Renal cortex interstitium (tissue), 15 donors: Measurements from ENCODE around the gene RIMOC1. TPM values are rescaled to one million over a fixed set of nuclear protein-coding genes. Genes with fewer than 3 reads are reported as not detected.

Experiments used
- DNase-seq, 11 donors: peaks; one replicate each; pipeline ENCODE4 v3.0.0-alpha.2; 2013; ENCODE audit warnings: low read depth in 9 of 11, low spot score in 4 of 11; ENCODE audit errors: extremely low read depth in 1 of 11
- long read RNA-seq, 16 experiments: transcript quantifications; one replicate each; lab custom pipeline, GENCODE V29; 2026
- polyA plus RNA-seq, 3 donors: library from polyadenylated mRNA; unstranded; fragments of 120-200 nt; gene quantifications; one replicate each; pipeline ENCODE4 v1.2.1, GENCODE V29; 2013; ENCODE audit not compliant: insufficient read length in 3 of 3

Gene RIMOC1, protein sequence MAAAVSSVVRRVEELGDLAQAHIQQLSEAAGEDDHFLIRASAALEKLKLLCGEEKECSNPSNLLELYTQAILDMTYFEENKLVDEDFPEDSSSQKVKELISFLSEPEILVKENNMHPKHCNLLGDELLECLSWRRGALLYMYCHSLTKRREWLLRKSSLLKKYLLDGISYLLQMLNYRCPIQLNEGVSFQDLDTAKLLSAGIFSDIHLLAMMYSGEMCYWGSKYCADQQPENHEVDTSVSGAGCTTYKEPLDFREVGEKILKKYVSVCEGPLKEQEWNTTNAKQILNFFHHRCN
- polyA plus RNA-seq = 10 to 100 TPM; 29.8 to 36.1 (median 33.8) TPM
- long read RNA-seq, donor 1, full-length matches to known transcripts = 3 of 3 reads
- long read RNA-seq, donor 1, partial matches to known transcripts = 0 of 3 reads
- long read RNA-seq, donor 1, other reads (novel, unspliced or antisense) = 0 of 3 reads
- long read RNA-seq, donor 2, full-length matches to known transcripts = 6 of 6 reads
- long read RNA-seq, donor 2, partial matches to known transcripts = 0 of 6 reads
- long read RNA-seq, donor 2, other reads (novel, unspliced or antisense) = 0 of 6 reads
- long read RNA-seq, donor 3, full-length matches to known transcripts = 9 of 9 reads
- long read RNA-seq, donor 3, partial matches to known transcripts = 0 of 9 reads
- long read RNA-seq, donor 3, other reads (novel, unspliced or antisense) = 0 of 9 reads
- long read RNA-seq, donor 4, full-length matches to known transcripts = 4 of 4 reads
- long read RNA-seq, donor 4, partial matches to known transcripts = 0 of 4 reads
- long read RNA-seq, donor 4, other reads (novel, unspliced or antisense) = 0 of 4 reads
- long read RNA-seq, donor 5 = 0 reads
- long read RNA-seq, donor 6, full-length matches to known transcripts = 7 of 7 reads
- long read RNA-seq, donor 6, partial matches to known transcripts = 0 of 7 reads
- long read RNA-seq, donor 6, other reads (novel, unspliced or antisense) = 0 of 7 reads
- long read RNA-seq, donor 7, full-length matches to known transcripts = 10 of 10 reads
- long read RNA-seq, donor 7, partial matches to known transcripts = 0 of 10 reads
- long read RNA-seq, donor 7, other reads (novel, unspliced or antisense) = 0 of 10 reads
- long read RNA-seq, donor 8 = 0 reads
- long read RNA-seq, donor 9, full-length matches to known transcripts = 3 of 3 reads
- long read RNA-seq, donor 9, partial matches to known transcripts = 0 of 3 reads
- long read RNA-seq, donor 9, other reads (novel, unspliced or antisense) = 0 of 3 reads
- long read RNA-seq, donor 10, full-length matches to known transcripts = 7 of 7 reads
- long read RNA-seq, donor 10, partial matches to known transcripts = 0 of 7 reads
- long read RNA-seq, donor 10, other reads (novel, unspliced or antisense) = 0 of 7 reads
- long read RNA-seq, donor 11, full-length matches to known transcripts = 13 of 64 reads
- long read RNA-seq, donor 11, partial matches to known transcripts = 51 of 64 reads
- long read RNA-seq, donor 11, other reads (novel, unspliced or antisense) = 0 of 64 reads
- long read RNA-seq, donor 12, full-length matches to known transcripts = 1 of 1 reads
- long read RNA-seq, donor 12, partial matches to known transcripts = 0 of 1 reads
- long read RNA-seq, donor 12, other reads (novel, unspliced or antisense) = 0 of 1 reads
- long read RNA-seq, donor 13 = 0 reads
- long read RNA-seq, donor 14, full-length matches to known transcripts = 3 of 3 reads
- long read RNA-seq, donor 14, partial matches to known transcripts = 0 of 3 reads
- long read RNA-seq, donor 14, other reads (novel, unspliced or antisense) = 0 of 3 reads
- long read RNA-seq, donor 15, full-length matches to known transcripts = 7 of 17 reads
- long read RNA-seq, donor 15, partial matches to known transcripts = 10 of 17 reads
- long read RNA-seq, donor 15, other reads (novel, unspliced or antisense) = 0 of 17 reads
- long read RNA-seq, donor 16, full-length matches to known transcripts = 15 of 75 reads
- long read RNA-seq, donor 16, partial matches to known transcripts = 60 of 75 reads
- long read RNA-seq, donor 16, other reads (novel, unspliced or antisense) = 0 of 75 reads

DNA sequence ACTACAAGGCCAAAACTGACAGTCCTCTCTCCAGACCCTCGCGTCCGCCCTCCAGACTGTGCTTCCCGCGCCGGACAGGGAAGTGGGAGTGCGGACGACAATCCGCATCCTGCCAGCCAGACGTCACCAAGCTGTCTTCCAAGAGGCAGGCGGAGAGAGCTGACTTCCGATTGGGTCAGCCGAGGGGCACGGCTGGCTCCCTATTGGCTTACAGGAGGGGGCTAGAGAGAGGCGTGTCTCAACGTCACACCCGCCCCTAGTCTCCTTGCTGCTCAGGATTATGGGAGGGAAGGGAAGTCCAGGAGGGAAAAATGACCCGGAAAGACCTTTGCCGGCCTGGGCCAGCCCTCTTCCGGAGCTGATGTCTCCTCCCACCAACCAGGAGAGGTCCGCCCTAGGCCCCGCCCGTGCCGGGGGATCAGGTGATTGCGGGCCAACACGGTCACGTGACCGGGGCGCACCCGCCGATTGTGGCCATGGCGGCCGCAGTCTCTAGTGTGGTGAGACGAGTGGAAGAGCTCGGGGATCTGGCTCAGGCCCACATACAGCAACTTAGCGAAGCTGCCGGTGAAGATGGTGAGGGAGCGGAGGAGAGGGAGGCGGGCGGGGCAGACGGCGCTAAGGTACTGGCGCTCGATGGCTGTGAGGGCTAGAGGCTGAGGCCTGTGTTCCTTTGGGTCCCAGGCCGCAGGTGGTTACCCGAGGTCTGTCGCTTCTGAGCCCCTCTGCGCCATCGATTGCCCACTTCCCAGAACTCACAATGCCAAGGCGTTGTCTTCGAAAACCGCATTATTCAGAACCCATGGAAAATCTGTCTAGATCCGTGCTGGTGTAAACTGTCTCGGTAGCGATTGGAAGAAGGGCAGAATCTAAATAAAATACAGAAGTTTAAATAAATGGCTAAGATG is at the start of gene RIMOC1:
Gene RIMOC1, plus strand, starts transcription at position 453 of the 908 bp plus-strand sequence. Its CDS starts 24 bp downstream, at position 477.
- peak; percentile 96 to 99 (median 99) for DNase-seq

DNA sequence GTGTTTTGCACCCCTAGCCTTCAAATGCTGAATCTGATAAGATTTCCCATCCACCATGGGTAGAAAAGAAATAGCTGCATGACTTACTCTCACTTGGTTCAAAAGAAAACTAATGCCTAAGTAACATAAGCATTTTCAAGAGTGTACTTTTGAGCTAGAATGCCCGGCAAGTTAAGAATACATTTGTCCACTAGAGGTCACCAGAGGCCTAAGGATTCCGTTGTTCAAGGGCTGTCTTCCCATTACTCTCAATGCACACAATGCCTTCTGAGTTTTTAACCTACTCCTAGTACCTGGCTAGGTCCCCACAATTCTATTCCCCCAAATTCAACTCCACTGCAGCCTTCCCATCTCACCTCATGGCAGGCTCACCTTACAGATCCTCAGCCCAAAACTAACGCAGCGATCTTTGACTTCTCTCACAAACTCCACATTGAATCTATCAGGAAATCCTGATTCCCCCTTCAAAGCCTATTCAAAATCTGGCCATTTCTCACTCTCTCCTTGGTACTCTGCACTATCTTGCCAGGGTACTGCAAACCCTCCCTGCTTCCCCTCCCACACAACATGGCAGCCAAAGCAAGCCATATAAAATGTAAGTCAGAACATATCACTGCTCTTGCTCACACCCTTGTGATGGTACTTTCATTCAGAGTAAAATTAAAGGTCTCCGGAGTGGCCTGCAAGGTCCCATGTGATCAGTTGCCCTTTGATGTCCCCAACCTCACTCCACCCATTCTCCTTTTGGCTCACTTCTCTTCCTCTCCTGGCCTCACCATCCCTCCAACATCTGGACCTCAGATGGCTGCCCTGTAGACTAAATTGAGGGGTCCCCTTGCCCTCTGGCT is 47.3 kb upstream of the RIMOC1 start:
- peak in 6 of 11 donors; percentile 56 to 81 (median 64) for DNase-seq

DNA sequence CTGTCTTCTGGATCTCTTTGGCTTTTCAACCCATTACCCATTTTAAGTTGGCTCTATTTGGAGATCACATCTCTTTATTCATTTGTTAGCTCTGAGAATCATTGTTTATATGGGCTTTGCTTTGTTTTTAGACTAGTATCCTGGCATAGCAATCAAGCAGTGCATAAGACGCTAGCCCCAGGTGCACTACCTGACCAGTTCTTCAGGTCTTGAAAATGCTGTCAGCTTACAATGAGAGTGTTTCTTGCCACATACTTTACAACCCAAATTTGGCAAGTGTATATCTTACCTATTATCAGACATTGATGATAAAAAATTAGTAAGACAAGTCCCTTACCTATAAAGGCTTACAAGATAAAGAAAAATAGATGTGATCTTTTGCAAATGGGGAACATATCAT is 46.2 kb upstream of the RIMOC1 start:
- no peak for DNase-seq

DNA sequence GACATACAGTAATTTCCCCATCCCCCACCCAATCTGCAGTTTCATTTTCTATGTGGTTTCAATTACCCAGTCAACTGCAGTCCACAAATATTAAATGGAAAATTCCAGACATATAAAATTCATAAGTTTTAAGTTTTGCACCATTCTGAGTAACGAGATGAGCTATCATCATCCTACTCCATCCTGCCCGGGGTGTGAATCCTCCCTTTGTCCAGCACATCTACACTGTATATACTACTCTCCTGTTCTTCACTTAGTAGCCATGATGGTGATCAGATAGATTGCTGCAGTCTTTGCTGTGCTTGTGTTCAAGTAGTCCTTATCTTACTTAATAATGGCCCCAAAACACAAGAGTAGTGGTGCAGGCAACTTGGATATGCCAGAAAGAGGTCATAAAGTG is 45.3 kb upstream of the RIMOC1 start:
- no peak for DNase-seq

DNA sequence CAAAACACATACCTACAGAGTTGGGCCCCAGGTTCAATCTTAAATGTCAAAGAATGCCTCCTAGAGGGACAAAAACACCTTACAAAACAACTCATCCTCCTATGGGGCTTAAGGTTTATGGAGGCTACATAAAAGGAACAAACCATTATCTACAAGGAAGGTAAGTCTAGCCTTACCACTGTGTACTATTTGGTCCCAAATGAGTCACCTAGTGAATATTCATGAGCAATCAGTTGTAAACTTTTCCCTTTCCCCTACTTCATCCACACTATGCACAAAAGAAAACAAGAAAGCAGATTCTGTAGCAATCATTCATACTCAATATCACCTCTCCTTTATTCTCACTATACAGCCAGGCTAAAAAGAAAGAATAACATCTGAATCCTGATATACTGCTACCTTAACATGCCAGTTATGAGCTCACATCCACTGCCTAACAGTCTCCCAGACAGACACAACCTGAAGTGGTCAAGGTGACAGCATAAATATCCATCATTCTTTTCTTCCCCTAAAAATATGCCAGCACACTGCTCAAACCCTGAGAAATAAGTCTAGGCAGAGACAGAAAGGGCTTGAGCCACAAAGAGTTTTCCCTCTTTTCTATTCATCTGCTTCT is 40.2 kb upstream of the RIMOC1 start:
- no peak for DNase-seq

DNA sequence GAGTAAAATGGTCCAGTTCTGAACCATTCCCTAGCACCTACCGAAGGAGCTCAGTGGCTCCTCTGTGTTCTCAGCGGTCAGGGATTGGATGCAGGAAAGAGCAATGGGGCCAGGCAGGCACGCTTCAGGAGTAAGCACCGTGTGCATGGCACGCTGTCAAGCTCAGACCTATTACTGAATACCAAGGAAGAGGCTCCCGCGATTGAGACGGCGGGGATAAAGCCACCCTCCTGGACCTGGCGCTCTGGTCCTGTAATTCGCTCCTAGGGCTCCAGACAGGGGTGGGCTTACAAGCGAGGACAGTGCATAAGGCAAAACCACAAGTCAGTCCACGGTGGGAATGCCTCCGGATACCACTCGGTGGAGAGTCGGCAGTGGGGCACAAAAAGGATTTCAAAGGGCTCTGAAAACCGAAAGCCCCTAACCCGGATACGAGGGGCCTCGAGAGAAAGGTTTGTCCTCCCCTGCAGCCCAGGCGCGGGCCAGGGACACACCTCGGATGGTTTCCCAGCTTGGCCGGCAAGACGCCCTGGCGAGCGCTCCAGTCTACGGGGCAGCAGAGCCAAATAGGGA is 34.9 kb upstream of the RIMOC1 start:
- DNase-seq = peak in 3 of 11 donors; percentile 20 to 26 (median 24)

DNA sequence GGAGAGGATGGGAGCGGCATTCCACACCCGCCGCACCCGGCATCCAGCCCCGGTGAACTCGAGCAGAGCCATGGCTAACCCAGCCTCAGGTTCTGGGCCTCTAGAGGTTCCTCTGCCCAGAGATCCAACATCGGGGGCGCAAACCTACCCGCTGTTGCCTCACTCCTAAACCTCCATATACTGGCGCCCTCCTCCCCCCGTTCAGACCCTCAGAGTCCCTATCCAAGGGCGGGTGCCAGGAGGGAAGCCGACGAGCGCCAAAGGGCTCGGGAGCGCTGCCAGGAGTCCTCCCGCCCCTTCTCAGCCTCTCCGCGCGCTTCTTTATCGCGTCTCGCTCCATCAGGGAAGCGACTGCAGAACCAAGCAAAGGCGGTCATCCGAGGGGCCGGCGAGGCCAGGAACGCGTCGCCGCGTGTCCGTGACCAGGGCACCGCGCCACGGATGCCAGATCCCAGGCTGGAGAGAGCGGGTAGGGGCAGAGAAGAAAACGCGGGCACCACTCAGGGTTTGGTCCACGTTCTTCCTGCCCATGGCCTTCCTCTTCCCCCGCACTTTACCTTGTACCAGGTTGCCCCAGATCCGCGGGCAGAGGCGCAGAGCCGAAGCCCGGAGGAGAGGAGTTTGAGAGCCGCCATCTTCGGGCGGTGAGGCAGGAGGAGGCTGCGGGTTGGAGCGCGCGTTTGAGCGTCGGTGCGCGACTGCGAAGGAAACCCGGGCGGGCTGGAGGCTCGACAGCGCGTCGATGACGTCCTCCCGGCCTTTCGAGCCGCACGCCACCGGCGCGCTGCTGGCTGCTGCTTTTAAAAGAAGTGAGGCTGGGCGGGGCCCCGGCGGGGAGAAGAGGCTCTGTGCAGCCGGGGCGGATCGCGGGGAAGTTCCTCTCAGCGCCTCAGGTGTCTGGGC is 34.2 kb upstream of the RIMOC1 start, which contains the start of gene OXCT1:
Gene OXCT1, minus strand, starts transcription at position 702 of the 903 bp plus-strand sequence. Its CDS starts 67 bp downstream, at position 635.
- peak in 8 of 11 donors; percentile 62 to 76 (median 68) for DNase-seq

DNA sequence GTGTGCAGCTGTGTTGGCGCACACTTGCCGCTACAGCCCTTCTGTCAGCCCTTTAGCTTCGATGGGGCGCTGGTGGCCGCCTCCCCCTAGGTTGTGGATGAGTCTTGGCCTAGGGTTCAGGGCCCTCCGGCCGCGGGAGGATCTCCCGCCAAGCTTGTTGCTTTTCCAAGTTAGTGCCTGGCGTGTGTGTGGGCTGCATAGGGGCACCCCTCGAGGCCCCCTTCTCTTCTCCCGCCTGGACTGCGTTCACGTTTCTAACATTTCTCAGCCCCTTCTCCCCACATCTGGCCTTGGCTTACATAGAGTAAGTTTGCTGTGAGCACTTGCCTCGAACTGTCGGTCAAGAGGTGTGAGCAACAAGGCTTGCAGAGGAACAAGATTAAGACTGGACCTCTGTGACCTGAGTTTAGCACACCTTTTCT is 33.5 kb upstream of the RIMOC1 start:
- no peak for DNase-seq

DNA sequence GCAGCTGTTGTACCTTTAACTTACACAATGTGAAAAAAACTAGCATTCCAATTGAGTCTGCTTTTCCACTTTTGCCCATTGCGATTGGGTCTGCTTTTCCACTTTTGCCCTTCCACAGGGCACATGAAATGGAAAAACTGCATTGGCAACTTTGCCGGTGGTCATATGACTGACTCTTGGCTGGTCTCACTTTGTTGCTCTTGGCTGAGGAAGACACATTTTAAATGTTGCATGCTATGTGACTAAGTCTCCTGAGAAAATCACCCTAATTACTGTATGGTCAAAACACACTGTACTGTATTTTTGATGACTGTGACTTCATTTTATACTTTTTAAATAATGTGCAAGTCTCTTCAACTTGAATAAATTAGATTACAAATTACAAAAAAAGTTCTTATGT is 32.3 kb upstream of the RIMOC1 start:
- no peak for DNase-seq

DNA sequence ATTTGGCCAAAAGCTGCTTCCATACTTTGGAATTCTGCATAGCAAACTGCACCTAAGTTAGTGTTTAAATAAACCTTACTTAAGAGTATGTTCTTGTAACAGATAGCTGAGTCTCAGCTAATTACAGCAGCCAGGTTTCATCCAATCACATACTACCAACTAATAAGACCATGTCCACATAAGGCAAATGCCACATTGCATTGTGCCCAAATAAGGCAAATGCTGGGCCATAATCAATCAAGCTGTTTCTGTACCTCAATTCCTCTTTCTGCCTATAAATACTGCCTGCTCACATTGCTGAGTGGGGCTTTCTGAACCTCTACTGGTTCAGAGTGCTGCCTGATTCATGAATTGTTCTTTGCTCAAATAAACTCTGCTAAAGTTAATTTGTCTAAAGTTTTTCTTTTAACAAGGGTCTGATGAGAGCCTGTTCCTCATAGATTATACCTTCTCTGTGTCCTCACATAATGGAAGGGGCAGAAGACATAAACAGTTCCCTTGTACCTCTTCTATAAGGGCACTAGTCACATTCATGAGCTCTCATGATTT is 29.6 kb upstream of the RIMOC1 start:
- no peak for DNase-seq

DNA sequence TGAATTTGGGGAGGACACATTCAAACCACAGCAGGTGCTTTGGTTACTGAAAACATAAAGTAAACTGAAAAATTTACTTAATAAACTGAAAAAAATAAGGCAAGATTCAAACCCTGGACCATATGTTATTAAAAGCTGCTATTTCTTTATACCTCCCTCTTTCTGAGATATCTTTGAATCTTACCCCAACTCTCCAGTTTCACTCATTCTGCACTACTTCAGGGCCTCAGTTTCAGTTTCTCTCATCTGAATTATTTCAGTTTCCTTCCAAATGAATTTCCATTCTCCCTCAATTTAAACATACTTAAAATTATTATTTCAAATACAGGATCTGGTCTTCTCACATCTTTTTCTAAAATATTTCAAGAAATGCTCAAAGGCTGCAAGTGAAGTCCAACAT is 29.0 kb upstream of the RIMOC1 start:
- DNase-seq = no peak

DNA sequence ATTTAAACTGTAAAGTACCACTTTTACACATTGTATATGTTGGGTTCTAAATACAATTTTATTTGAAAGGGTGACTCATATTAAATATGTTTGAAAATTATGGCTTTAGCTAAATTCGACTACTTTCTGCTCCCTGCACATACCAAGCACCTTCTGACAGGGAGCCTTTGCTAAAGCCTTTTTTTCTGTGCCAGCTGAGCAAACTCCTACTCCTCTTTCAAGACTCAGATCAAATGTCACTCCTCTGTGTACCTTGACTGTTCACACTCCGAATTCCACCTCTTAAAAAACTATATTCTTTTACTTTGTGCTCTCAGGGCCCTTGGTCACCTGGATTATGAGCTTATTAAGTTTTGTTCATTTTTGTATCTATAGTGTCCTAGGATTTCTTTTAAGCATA is 27.5 kb upstream of the RIMOC1 start:
- DNase-seq = no peak

DNA sequence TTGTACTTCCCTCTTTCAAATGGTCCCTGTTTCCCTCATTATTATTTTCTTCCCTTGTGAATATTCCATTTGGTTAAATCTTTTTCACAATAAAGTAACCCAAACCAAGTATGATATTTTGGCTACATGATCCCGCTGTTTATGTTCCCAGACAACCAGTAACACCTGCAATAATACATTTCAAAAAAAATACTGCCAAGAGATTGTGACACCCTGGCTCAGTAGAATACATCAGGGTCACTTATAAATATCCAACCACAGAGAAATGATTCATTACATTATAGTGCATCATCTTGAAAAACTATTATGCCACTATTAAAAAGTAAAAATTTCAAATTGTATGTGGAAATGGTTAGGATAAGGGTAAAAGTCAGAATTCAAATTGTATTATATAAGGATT is 26.7 kb upstream of the RIMOC1 start:
- no peak for DNase-seq

DNA sequence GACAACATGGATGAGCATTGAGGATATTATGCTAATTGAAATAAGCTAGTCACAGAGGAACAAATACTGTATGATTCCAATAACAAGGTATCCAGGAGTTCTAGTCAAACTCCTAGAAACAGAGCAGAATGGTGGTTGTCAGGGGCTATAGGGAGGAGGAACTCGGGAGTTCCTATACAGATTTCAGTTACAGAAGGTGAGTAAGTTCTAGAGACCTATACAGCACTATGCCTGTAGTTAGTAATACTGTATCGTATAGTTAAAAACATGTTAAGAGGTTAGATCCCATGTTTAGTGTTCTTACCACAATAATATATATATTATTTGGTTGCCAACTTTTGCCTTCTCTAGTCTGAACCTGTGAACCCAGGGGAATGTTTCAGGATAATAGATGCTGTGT is 26.0 kb upstream of the RIMOC1 start:
- DNase-seq = no peak
